ENCODE results near the gene ELAVL1. TPM values are rescaled to one million over a fixed set of nuclear protein-coding genes. Genes with fewer than 3 reads are reported as not detected.
"Not testable (repeated sequence)": the region's sequence is repeated elsewhere in the genome, so short reads cannot be mapped to it uniquely, and the experiment has no call there.

ELAVL1 gene
- 61.0 and 71.7 TPM in 2 replicates for total RNA-seq (2014; rRNA removed; shearing (Covaris generic))

DNA sequence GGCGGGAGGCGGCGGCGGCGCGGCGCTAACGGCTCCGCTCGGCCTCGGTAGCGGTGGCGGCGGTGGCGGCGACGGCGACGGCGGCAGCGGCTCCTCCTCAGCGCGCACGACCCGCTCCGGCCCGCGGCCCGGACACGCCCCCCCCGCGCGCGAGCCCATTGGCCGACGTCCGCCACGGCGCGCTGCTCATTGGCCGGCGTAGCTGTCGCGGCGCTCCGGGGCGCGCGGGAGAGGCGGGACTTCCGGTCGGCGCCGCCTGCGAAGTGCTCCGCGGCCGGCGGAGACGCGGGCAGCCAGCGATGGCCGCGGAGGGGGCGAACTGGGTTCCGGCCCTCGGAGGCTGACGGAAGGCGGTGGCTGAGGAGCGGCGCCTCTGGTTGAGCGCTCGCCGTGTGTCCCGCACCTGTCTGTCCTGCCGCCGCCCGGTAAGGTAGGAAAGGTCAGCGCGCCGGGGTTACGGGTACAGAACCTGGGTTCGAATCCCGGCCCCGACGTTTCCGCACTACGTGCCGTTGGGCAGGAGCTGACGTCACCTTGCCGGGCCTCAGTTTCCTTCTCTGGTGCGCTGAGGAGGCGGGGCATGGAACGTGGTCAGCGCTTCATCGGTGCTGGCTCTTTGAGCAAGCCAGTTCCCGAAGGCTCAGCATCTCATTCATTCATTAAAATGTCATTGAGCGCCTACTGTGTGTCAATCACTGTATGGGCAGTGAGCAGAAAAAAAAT is at the start of gene ELAVL1:
Gene ELAVL1, minus strand, starts transcription at position 108 of the 723 bp plus-strand sequence. CDS start 13,826 bp downstream, outside the sequence.
- peak; percentile 85 for DNase-seq (ENCODE audit: low spot score)

DNA sequence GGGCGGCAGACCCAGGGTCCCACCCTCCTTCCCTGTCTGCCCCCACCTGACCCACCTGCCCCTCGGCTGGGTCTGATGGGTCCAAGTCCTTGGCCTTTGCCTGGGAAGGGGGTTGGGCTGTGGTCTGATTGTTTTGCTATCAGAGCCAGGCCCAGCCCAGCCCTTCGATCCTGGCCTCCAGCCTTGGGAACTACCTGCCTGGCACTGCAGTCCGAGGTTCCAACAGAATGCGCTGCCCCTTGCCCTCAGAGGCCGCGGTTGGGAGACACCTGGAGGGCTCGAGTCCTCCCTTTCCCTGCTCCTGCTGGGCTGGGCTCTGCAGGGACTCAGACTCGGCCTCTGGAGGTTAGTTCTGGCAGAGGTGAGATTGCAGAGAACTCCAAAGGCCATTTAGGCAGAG is 48.7 kb upstream of the ELAVL1 start:
- no peak for DNase-seq (ENCODE audit: low spot score)

DNA sequence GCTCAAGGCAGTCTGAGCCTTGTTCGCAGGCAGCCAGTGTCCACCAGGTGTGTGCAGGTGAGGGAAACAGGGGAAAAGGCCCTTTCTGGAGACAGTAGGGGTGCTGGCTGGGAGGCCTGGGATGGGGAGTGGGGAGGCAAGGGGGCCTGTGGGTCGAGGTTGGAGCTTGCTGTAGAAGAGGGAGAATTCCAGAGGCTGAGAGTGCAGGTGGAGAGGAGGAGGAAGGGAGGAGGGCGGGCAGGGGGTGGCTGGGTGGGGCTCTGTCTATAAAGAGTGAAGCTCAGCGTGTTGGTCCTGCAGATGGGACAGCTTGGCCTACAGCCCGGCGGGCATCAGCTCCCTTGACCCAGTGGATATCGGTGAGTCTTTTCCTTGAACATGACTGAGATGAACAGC is 47.0 kb upstream of the ELAVL1 start, which contains the start of gene CCL25:
Gene CCL25, plus strand, starts transcription at position 297 of the 396 bp plus-strand sequence. CDS start 290 bp downstream, outside the sequence.
- DNase-seq (ENCODE audit: low spot score) = no peak

DNA sequence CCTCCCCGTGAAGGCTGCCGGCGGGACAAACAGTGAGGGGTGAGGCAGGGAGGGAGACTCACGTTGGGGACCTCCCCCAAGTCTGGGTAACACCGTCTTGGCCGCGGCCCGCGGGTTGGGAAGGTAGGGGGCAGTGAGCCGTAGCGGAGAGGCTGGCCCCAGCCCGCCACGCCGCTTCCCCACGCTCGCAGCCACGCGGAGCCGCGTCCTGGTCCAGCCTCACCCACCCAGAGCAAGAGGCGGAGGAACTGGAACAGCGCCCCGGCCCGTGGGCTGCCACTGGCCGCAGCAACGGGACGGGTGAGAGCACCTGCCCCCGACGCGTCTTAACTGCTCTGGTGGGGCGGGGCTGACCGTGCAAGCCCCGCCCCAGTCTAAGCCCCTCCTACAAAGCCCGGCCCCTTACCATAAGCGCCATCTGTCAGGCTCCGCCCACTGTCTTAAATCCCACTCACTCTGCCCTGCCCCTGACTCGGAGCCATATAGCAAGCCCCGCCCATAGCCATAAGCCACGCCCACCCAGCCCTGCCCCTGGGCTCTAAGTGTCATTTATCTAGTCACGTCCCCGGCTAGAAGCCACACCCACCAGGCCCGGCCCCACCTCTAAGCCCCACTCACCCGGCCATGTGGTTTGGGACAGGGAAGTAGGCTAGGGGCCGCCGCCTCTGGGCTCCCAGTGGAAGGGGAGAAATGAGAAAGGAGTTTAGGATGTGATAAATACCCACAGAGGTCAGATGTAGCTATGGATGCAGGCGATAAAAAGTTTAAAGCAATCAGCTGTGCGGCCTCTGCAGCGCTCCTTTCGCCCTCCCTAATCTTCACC is 45.0 kb upstream of the ELAVL1 start:
- DNase-seq (ENCODE audit: low spot score) = peak; percentile 64

DNA sequence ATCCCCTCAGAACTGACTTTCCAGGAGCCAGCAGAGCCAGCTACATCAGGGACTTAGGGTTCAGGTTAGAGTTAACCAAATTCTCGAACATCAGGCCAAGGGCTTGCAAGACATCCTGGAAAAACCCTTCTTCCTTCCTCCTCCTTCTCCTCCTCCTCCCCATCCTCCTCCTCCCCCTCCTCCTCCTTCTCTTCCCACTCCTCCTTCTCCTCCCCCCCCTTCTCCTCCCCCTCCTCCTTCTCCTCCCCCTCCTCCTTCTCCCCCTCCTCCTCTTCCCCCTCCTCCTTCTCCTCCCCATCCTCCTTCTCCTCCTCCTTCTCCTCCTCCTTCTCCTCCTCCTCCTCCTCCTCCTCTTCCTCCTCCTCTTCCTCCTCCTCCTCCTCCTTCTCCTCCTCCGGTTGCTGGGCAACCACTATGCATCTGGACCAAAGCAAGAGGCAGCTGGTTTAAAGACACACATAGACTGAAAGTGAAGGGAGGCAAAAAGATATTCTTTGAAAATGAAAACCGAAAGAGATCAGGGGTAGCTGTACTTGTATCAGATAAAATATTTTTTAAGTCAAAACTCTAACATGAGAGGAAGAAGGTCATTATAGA is 41.2 kb upstream of the ELAVL1 start:
- no peak for DNase-seq (ENCODE audit: low spot score)

DNA sequence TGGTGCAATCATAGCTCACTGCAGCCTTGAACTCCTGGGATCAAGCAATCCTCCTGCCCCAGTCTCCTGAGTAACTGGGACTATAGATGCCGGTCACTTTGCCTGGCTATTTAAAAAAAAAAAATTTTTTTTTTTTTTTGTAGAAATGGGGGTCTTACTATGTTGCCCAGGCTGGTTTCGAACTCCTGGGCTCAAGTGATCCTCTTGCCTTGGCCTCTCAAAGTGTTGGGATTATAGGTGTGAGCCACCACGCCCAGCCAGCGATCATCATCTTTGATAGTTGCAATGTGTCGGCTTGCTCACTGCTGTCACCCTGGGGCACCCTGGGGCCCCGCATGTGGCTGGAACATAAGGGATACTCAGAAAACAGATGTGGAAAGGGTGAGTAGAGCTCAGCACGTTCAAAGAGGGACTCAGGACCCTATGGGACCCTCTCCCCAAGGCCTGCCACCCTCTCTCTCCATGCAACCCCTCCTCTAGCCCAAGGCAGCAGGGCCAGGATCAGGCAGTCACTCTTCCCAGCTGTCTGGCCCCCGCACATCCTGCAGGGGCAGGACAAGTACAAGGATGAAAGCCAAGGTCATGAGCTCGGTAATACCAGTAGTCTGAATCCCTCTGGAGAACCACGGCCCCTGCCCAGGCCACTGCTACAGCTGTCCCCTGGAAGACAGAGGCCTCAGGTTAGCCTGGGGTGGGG is 40.6 kb upstream of the ELAVL1 start:
- no peak for DNase-seq (ENCODE audit: low spot score)

DNA sequence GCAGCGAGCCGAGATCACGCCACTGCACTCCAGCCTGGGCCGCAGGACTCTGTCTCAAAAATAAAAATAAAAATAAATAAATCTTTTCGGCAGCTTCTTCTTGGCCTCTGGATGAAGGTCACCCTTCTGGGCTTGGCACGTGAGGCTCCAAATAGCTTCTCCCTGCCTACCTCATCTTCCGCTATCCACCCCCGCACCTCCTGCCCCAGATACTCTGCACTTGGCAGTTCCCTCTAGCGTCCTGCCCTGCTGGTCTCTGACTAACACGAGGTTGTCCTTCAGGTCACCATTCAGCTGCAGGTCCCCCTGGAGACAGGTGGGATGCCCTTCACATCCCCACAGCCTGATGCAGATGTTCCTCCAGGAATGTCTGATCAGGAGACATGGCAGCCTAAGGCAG is 38.6 kb upstream of the ELAVL1 start:
- no peak for DNase-seq (ENCODE audit: low spot score)

DNA sequence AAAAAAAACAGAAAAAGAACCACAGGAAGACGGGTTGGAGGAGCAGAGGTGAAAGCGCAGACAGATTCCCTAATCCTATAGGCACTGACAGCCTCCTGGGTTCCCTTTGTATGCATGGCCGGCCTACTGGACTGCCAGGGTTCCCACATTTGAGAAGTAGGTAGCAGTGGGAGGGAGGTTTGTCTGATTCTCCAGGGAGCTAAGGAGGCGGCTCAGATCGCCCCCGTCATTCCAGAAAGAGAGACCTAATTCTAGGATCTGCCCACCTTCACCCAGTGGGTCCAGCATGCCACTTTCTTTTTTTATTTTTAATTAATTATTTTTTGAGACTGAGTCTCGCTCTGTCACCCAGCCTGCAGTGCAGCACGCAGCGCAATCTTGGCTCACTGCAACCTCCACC is 37.5 kb upstream of the ELAVL1 start:
- no peak for DNase-seq (ENCODE audit: low spot score)

DNA sequence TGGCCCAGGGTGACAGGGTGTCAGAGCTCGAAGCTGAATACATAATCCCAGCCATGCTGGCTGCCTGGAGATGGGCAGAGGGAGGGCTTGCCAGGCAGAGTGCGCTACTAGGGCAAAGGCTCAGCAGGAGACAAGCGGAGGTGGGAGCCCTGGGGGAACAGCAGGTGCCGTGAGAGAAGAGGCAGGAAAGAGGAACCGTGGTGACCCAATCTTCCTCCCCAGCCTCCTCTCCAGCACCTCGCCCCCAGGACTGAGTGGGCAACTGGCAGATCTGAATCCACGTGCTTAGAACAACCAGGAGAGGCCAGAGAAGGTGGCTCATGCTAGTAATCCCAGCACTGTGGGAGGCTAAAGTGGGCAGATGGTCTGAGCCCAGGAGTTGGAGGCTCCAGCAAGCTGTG is 36.1 kb upstream of the ELAVL1 start:
- DNase-seq (ENCODE audit: low spot score) = no peak

DNA sequence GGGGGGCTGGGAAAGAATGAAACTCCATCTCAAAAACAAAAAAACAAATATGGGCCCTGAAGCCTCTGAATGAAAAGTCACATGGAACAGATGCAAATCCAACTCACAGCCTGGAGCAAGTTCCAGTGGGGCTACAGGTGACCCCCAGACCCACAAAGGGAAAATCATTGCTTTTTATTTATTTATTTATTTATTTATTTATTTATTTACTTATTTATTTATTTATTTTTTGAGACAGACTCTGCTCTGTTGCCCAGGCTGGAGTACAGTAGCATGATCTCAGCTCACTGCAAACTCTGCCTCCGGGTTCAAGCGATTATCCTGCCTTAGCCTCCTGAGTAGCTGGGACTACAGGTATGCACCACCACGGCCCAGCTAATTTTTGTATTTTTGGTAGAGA is 33.8 kb upstream of the ELAVL1 start:
- DNase-seq (ENCODE audit: low spot score) = no peak

DNA sequence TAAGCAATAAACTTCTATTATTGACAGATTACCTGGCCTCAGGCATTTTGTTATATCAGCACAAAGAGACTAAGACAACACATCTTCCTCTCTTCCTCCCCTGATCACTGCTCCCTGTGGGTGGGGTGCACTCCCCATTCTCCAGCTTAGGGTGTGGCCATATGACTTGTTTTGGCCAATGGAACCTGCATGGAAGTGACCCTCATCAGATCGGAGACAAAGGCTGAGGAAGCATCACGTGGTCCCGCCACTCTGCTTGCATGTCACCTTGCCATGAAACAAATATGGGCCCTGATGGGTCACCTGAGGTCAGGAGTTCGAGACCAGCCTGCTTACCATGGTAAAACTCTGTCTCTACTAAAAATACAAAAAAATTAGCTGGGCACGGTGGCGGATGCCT is 33.4 kb upstream of the ELAVL1 start:
- no peak for DNase-seq (ENCODE audit: low spot score)

DNA sequence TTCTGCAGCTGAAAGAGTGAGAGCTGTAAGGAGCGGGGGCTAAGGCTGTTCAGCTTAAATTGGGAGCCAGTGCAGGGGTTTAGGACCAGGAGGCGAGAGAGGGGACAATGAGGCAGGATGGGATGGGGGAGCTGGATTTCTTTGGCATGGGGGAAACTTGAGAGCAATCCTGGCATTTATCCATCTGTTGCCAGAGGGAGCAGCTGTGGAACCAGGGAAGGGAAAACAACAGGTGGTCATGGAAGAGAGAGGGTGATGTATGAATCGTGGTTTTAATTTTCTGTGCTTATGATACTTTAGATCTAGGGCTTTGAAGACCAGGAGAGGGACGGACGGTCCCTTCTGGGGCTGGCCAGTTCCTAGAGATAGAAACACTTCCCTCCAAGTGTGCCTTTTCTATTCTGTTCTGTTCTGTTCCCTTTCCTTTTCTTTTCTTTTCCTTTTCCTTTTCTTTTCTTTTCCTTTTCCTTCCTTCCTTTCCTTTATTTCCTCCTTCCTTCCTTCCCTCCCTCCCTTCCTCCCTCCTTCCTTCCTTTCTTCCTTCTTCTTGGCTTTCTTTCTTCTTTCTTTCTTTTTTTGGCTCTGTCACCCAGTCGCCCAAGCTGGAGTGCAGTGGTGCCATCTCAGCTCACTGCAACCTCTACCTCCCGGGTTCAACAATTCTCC is 31.1 kb upstream of the ELAVL1 start:
- DNase-seq (ENCODE audit: low spot score) = no peak

DNA sequence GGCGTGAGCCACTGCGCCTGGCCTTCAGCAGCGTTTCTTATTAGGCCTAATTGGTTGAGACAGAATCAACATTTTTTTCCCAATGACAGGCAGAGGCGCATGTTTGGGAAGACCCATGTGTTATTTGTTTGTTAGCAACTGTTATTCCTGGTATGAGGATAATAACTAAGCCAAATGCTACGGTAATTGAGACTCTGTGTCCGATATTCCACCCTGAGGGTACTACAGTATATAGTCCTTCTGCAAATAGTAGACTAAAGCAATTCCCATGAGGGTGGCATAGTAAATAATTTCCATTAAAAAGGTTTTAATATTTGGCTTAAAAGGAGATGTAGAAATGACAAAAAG is 28.7 kb upstream of the ELAVL1 start:
- no peak for DNase-seq (ENCODE audit: low spot score)

DNA sequence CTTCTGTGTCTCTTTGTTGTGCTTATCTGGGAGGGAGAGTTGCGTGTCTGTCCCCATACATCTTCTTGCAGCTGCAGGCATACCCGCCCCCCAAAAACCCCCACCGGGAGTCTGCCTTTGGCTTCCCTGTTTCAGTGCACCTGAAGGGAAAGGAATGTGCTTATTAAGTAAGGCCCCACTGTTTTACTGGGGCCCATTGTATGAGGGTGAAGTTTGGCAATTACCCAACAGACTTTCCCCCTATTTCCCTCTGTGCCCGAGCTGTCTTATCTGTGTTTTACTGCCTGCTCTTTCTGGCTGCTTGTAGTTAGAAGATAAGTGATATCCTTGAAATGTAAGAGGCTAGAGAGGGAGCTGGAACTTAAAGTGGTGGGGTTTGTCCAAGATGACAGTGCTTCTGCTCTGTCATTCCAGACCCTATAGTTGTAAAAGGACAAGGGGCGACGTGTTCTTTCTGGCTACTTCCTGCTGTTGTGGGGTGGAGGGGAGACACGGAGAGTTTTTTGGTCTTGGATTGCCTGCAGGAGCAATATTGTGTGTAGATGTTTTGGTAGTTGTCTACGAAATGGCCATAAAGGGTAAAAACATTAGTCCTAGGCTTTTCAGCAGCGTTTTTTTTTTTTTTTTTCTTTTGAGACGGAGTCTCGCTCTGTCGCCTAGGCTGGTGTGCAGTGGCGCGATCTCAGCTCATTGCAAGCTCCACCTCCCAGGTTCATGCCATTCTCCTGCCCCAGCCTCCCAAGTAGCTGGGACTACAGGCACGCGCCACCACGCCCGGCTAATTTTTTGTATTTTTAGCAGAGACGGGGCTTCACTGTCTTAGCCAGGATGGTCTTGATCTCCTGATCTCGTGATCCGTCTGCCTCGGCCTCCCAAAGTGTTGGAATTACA is 28.1 kb upstream of the ELAVL1 start:
- not testable (repeated sequence) for DNase-seq (ENCODE audit: low spot score)

DNA sequence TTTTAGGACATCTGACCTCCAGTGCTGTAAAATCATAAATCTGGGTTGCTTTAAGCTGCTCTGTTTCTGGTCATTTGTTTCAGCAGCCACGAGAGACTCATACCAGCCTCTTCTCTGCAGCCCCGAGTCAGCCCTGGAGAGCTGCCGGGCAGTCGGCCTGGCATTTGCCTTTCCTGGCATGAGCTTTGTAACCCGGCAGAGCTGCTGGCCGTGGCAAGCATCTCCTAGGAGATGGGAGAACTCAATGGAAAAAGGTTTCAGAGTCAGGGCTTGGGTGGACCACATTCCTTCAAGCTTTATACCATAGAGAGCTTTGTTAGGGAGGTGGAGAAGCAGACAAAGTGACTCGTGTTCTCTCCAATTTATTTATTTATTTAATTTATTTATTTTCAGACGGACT is 25.5 kb upstream of the ELAVL1 start:
- DNase-seq (ENCODE audit: low spot score) = no peak

DNA sequence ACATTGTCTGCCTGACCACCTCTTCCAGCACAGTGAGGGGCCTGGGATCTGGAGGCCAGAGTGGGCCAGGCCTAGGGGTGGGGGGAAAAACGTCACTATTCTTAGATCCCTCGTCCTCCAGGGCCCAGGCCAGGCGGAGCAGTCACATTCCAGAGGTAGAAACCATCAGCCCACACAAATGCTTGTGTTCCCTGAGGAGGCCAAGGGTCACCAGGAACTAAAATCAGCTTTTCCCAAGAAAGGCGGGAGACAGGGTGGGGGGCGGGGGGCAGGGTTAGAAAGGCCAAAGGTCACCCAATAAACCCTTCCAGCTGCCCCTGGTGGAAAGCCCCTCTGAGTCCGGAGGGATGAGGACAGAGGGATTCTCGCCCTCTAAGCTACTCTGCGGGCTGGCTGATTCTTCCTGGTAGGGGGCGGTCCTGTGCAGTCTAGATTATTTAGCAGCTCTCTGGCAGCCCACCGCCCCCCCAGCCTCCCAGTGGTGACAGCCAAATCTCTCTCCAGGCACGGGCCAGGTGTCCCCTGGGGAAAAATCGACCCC is 23.6 kb upstream of the ELAVL1 start:
- no peak for DNase-seq (ENCODE audit: low spot score)

DNA sequence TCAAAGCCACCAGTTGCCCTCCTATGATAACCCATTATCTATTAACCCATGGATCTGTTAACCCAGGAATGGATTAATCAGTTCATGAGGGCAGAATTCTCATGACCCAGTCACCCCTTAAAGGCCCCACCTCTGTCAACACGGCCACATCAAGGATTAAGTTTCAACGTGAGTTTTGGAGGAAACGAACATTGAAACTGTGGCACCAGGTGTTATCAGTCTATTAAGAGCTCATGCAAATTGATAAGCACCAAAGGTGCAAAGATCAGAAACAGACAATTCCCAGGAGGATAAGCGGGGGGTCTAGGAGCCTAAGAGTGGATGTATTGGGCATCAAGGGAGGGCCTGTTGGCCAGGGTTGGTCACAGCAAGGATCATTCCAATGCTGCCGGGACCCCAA is 19.9 kb upstream of the ELAVL1 start:
- no peak for DNase-seq (ENCODE audit: low spot score)

DNA sequence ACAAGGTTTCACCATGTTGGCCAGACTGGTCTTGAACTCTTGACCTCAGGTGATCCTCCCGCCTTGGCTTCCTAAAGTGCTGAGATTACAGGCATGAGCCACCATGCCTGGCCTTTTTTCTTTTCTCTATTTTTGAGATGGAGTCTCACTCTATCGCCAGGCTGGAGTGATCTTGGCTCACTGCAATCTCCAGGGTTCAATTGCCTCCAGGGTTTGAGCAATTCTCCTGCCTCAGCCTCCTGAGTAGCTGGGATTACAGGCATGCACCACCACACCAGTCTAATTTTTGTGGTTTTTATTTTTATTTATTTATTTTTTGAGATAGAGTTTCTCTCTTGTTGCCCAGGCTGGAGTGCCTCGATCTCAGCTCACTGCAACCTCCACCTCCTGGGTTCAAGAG is 18.8 kb upstream of the ELAVL1 start:
- not testable (repeated sequence) for DNase-seq (ENCODE audit: low spot score)

DNA sequence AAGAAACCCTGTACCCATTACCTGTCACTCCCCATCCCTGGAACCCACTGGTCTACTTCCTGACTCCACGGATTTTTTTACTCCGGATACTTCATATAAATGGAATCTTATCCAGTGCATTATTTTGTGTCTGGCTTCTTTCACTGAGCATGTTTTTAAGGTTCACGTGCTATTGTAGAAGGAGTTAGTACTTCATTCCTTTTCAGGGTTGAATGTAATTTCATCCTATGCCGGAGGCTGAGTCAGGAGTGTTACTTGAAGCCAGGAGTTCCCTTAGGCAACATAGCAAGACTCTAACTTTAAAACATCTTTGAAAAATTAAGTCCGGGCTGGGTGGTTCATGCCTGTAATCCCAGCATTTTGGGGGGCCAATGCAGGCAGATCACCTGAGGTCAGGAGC is 17.9 kb upstream of the ELAVL1 start:
- DNase-seq (ENCODE audit: low spot score) = no peak

DNA sequence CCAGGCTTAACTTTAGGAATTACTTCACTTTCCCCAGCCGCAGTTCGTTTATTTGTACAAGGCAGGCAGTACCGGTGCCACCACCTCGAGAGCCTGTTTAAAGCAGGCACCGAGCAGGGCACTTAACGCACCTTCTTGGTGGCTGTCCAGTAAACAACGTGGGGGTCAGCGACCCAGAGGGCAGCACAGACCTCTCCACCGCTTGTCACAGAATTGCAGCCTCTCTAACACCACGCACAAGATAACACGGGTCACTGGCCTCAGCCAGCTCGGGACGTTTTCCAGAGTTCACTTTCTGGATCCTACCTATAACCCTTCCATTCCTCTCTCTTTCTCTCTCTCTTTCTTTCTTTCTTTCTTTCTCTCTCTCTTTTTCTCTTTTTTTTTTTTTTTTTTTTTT is 16.8 kb upstream of the ELAVL1 start:
- DNase-seq (ENCODE audit: low spot score) = no peak

All from H4 (cell line).